ENCODE results near the gene STAG1. TPM values are rescaled to one million over a fixed set of nuclear protein-coding genes. Genes with fewer than 3 reads are reported as not detected.

STAG1 gene
- polyA plus RNA-seq, 3 donors, result 7.2 to 10.0 (median 7.5) TPM

DNA sequence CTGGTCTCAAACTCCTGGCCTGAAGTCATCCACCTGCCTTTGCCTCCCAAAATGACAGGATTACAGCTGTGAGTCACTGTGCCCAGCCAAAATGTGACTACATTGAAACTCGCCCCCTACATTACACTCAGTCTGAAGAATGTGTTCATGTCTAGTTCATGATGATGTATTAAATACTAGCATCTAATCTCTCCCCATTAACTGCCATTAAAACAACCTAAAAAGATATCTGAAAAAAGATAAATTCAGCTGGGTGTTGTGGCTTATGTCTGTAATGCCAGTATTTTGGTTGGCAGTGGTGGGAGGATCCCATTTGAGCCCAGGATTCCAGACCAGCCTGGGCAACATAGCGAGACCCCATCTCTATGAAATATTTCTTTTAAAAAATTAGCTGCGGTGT is 342.6 kb downstream of the STAG1 start:
- Histone ChIP-seq H3K9ac (ENCODE audit: insufficient read depth, low read length, poor library complexity, severe bottlenecking) (no peak overlapping the region), H3K4me2 (replicated peaks; ENCODE audit: extremely low read depth, low read length, poor library complexity, severe bottlenecking) (no peak overlapping the region), H3K4me1 (ENCODE audit: control insufficient read depth in 1 of 2, insufficient read depth in 2 of 2, low read length in 2 of 2) (no peaks in the 10 kb centered on the region), H2AFZ (ENCODE audit: insufficient read depth, low read depth, low read length, poor library complexity, severe bottlenecking) (no peak overlapping the region), H3K4me3 (replicated peaks in 1 of 3; ENCODE audit: low read depth in 2 of 3, low read length in 3 of 3) (no peak overlapping the region), H4K20me1 (ENCODE audit: insufficient read depth, low read length) (no peaks in the 10 kb centered on the region), H3K36me3 (replicated peaks in 1 of 2; ENCODE audit: control insufficient read depth in 1 of 2, insufficient read depth in 2 of 2, low read length in 2 of 2) (peaks cover 4 to 12% of the 10 kb centered on the region in 2 donors), H3K79me2 (ENCODE audit: insufficient read depth, low read length) (no peaks in the 10 kb centered on the region), H3K9me3 (replicated peaks in 1 of 2; ENCODE audit: control insufficient read depth in 1 of 2, insufficient read depth in 1 of 2, low read length in 2 of 2) (no peaks in the 10 kb centered on the region), H3K27ac (ENCODE audit: low read depth in 1 of 2, low read length in 2 of 2) (no peak overlapping the region), H3K27me3 (ENCODE audit: control insufficient read depth in 2 of 2, insufficient read depth in 2 of 2, low read length in 2 of 2) (no peaks in the 10 kb centered on the region)
- no CpG with 5 or more reads among the region's 3 CpGs for WGBS (ENCODE audit: insufficient coverage)
- no peak for DNase-seq
- H3K27me3 Mint-ChIP-seq (ENCODE audit: low read depth in 3 of 3), result no peaks in the 10 kb centered on the region
- H3K4me3 Mint-ChIP-seq, result no peak overlapping the region
- H3K4me1 Mint-ChIP-seq, result peaks cover 2% of the 10 kb centered on the region
- H3K27ac Mint-ChIP-seq, result peak overlapping the region in 2 of 7 donors; percentile 41 to 42
- intact Hi-C loops (cut with micrococcal nuclease), result no loop called here
- TF ChIP-seq, protein P1, sequence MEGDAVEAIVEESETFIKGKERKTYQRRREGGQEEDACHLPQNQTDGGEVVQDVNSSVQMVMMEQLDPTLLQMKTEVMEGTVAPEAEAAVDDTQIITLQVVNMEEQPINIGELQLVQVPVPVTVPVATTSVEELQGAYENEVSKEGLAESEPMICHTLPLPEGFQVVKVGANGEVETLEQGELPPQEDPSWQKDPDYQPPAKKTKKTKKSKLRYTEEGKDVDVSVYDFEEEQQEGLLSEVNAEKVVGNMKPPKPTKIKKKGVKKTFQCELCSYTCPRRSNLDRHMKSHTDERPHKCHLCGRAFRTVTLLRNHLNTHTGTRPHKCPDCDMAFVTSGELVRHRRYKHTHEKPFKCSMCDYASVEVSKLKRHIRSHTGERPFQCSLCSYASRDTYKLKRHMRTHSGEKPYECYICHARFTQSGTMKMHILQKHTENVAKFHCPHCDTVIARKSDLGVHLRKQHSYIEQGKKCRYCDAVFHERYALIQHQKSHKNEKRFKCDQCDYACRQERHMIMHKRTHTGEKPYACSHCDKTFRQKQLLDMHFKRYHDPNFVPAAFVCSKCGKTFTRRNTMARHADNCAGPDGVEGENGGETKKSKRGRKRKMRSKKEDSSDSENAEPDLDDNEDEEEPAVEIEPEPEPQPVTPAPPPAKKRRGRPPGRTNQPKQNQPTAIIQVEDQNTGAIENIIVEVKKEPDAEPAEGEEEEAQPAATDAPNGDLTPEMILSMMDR (IDR thresholded peaks at IDR 0.05), result no peak
- H3K36me3 Mint-ChIP-seq, result peaks cover 21 to 29% of the 10 kb centered on the region in 2 donors
- no peaks in the 10 kb centered on the region for H3K9me3 Mint-ChIP-seq

DNA sequence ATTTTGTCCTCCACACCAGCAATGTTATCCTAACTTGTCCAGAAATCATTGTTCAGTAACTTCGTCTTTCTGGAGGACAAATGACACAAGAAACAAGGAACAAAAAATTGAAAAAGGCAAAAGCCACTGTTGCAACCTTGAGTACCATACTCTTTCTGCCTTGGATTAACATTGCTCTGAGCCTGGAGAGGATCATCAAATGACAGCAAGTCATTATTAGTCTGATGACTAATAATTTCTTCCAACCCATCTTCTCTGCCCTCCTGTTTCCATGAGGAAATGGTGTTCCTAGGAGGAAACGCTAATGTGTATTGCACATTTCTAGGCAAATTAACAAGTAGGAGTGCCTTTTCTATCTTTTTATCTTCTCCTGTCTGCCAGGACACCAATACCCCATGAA is 348.1 kb downstream of the STAG1 start:
- no peak overlapping the region for H3K27ac Mint-ChIP-seq
- peaks cover 7 to 8% of the 10 kb centered on the region in 2 donors for H3K36me3 Mint-ChIP-seq
- TF ChIP-seq, protein P1 (IDR thresholded peaks at IDR 0.05), result no peak

More for the DNA sequence above, 348.1 kb downstream of the STAG1 start:
- H3K4me3 ChIP-seq (replicated peaks in 1 of 3; ENCODE audit: low read depth in 2 of 3, low read length in 3 of 3), result no peak overlapping the region
- no peaks in the 10 kb centered on the region for H3K9me3 ChIP-seq (replicated peaks in 1 of 2; ENCODE audit: control insufficient read depth in 1 of 2, insufficient read depth in 1 of 2, low read length in 2 of 2)
- H3K36me3 ChIP-seq (replicated peaks in 1 of 2; ENCODE audit: control insufficient read depth in 1 of 2, insufficient read depth in 2 of 2, low read length in 2 of 2), result no peaks in the 10 kb centered on the region
- H3K4me2 ChIP-seq (replicated peaks; ENCODE audit: extremely low read depth, low read length, poor library complexity, severe bottlenecking), result no peak overlapping the region
- no peaks in the 10 kb centered on the region for H3K4me1 ChIP-seq (ENCODE audit: control insufficient read depth in 1 of 2, insufficient read depth in 2 of 2, low read length in 2 of 2)
- WGBS (ENCODE audit: insufficient coverage), result 89% methylated on average over 1 of the region's 2 CpGs
- H3K27me3 Mint-ChIP-seq (ENCODE audit: low read depth in 3 of 3), result no peaks in the 10 kb centered on the region
- no peak for DNase-seq
- H3K9me3 Mint-ChIP-seq, result no peaks in the 10 kb centered on the region
- H2AFZ ChIP-seq (ENCODE audit: insufficient read depth, low read depth, low read length, poor library complexity, severe bottlenecking), result no peak overlapping the region
- no peaks in the 10 kb centered on the region for H3K79me2 ChIP-seq (ENCODE audit: insufficient read depth, low read length)
- no peak overlapping the region for H3K9ac ChIP-seq (ENCODE audit: insufficient read depth, low read length, poor library complexity, severe bottlenecking)
- H4K20me1 ChIP-seq (ENCODE audit: insufficient read depth, low read length), result no peaks in the 10 kb centered on the region
- H3K27ac ChIP-seq (ENCODE audit: low read depth in 1 of 2, low read length in 2 of 2), result no peak overlapping the region
- H3K4me1 Mint-ChIP-seq, result no peaks in the 10 kb centered on the region
- no peaks in the 10 kb centered on the region for H3K27me3 ChIP-seq (ENCODE audit: control insufficient read depth in 2 of 2, insufficient read depth in 2 of 2, low read length in 2 of 2)
- no peak overlapping the region for H3K4me3 Mint-ChIP-seq
- intact Hi-C loops (cut with micrococcal nuclease), result no loop called here

Measured in CD14-positive monocyte (primary cell).